OCI-LY7 (cell line): Measurements from ENCODE around the gene IRX4. TPM values are rescaled to one million over a fixed set of nuclear protein-coding genes. Genes with fewer than 3 reads are reported as not detected.
A peak's percentile ranks its signal among the peaks of the same experiment; 100 is the strongest.

ENCODE experiments used
- BruUV-seq: library from RNA; stranded (reverse); fragments of 400-500 nt; replicated peaks from 2 replicates; lab custom pipeline; 2021; lab: Mats Ljungman, UMichigan
- CTCF ChIA-PET: fragments of 300-600 bp; sonication (Branson Sonifier 250); formaldehyde crosslinking; loops from one replicate; lab custom pipeline; 2022; ENCODE audit warnings: antibody characterized with exemption; ENCODE audit not compliant: unreplicated experiment; lab: Charles Lee
- POLR2A ChIA-PET: fragments of 300-600 bp; sonication (Branson Sonifier 250); formaldehyde crosslinking; loops from one replicate; lab custom pipeline; 2022; ENCODE audit warnings: antibody characterized with exemption; lab: Charles Lee
- DNase-seq: peaks from one replicate; pipeline ENCODE4 v3.0.0-alpha.2; 2015; ENCODE audit warnings: low spot score
- H2AFZ ChIP-seq: fragments of 200-600 bp; sonication (generic), shearing (Covaris generic); 2 replicates; pipeline ENCODE4 v1.6.1; 2014; ENCODE audit warnings: mild to moderate bottlenecking, antibody characterized with exemption, low read length, moderate library complexity
- H3K27ac ChIP-seq: fragments of 200-600 bp; sonication (generic); 2 replicates; pipeline ENCODE4 v1.5.1; 2014; ENCODE audit warnings: mixed run types, low read depth, mild to moderate bottlenecking, moderate library complexity, low read length, inconsistent platforms; ENCODE audit not compliant: poor library complexity, severe bottlenecking
- H3K36me3 ChIP-seq: fragments of 200-600 bp; sonication (generic); 2 replicates; pipeline ENCODE4 v1.6.1; 2014; ENCODE audit warnings: mild to moderate bottlenecking, antibody characterized with exemption, low read length, moderate library complexity, mixed read lengths; ENCODE audit not compliant: insufficient read depth
- H3K4me1 ChIP-seq: fragments of 200-600 bp; sonication (generic); 2 replicates; pipeline ENCODE4 v1.5.1; 2014; ENCODE audit warnings: mild to moderate bottlenecking, low read length; ENCODE audit not compliant: insufficient read depth, poor library complexity, severe bottlenecking
- H3K4me2 ChIP-seq: fragments of 200-600 bp; sonication (generic); 2 replicates; pipeline ENCODE4 v1.6.1; 2014; ENCODE audit warnings: mild to moderate bottlenecking, low read length
- H3K4me3 ChIP-seq: fragments of 200-600 bp; sonication (generic); 2 replicates; pipeline ENCODE4 v1.5.1; 2014; ENCODE audit warnings: mild to moderate bottlenecking, low read depth, low read length; ENCODE audit not compliant: poor library complexity, severe bottlenecking
- H3K79me2 ChIP-seq: fragments of 200-600 bp; sonication (generic); 2 replicates; pipeline ENCODE4 v1.6.1; 2016; ENCODE audit warnings: low read depth, mild to moderate bottlenecking, low read length, moderate library complexity, mixed read lengths; ENCODE audit not compliant: insufficient read depth
- H3K9me2 ChIP-seq: fragments of 200-600 bp; sonication (generic); 2 replicates; pipeline ENCODE4 v1.6.1; 2016; ENCODE audit warnings: mild to moderate bottlenecking, low read length, mixed read lengths; ENCODE audit not compliant: insufficient read depth
- H3K9me3 ChIP-seq: fragments of 200-600 bp; sonication (generic); 2 replicates; pipeline ENCODE4 v1.6.1; 2014; ENCODE audit warnings: mild to moderate bottlenecking, mixed run types, low read length, mixed read lengths
- H4K20me1 ChIP-seq: fragments of 200-600 bp; sonication (generic); 2 replicates; pipeline ENCODE4 v1.6.1; 2014; ENCODE audit warnings: mild to moderate bottlenecking, antibody characterized with exemption, low read length, moderate library complexity, mixed read lengths; ENCODE audit not compliant: insufficient read depth
- CTCF ChIP-seq: fragments of 200-600 bp; sonication (generic); conservative IDR thresholded peaks from 2 replicates; pipeline ENCODE4 v1.5.1; 2014; ENCODE audit warnings: mild to moderate bottlenecking, antibody characterized with exemption, low read length, moderate library complexity, mixed read lengths
- EZH2phosphoT487 ChIP-seq: fragments of 200-600 bp; sonication (generic); IDR thresholded peaks from 2 replicates; pipeline ENCODE4 v1.6.1; 2018; ENCODE audit warnings: low read depth, borderline replicate concordance, mild to moderate bottlenecking, mixed run types, antibody characterized with exemption, low read length, moderate library complexity, mixed read lengths
- intact Hi-C: fragments of 100-400 bp; cut with micrococcal nuclease; formaldehyde crosslinking; loops from one replicate; pipeline ENCODE4 v1.10.0; 2022; ENCODE audit not compliant: unreplicated experiment
- total RNA-seq, 2 experiments: library from RNA; depleted of rRNA in 1 of 2; stranded (reverse); fragments of >200 nt in 1 of 2; shearing (Covaris generic) in 1 of 2; gene quantifications; 2 replicates each; pipeline ENCODE4 v1.2.3, GENCODE V29; 2014 to 2022

The IRX4 gene
- total RNA-seq, 2 experiments from 2014 or later: not detected

GRCh38 chr5:1896602-1897376 lies 14.1 kb upstream of the IRX4 start:
- Histone ChIP-seq H3K9me3 (no peaks in the 10 kb centered on the region), H3K4me2 (no peak overlapping the region), H3K4me1 (no peaks in the 10 kb centered on the region), H3K4me3 (no peak overlapping the region), H3K79me2 (no peaks in the 10 kb centered on the region), H4K20me1 (no peaks in the 10 kb centered on the region), H3K36me3 (no peaks in the 10 kb centered on the region), H3K27ac (no peak overlapping the region), H2AFZ (no peak overlapping the region), H3K9me2 (no peaks in the 10 kb centered on the region)
- BruUV-seq: no TSS peak
- TF ChIP-seq EZH2phosphoT487: no peak
- 0 out of 2 replicates have a peak, but pooled peaks have one; percentile 23 for TF ChIP-seq CTCF
- ChIA-PET POLR2A (no interaction called here), CTCF (no interaction called here)
- intact Hi-C loops: no loop called here
- no peak for DNase-seq

GRCh38 chr5:1895739-1896420 lies 13.2 kb upstream of the IRX4 start:
- Histone ChIP-seq H3K4me1 (no peaks in the 10 kb centered on the region), H3K4me2 (no peak overlapping the region), H3K9me2 (no peaks in the 10 kb centered on the region), H3K79me2 (no peaks in the 10 kb centered on the region), H4K20me1 (no peaks in the 10 kb centered on the region), H3K27ac (no peak overlapping the region), H3K36me3 (no peaks in the 10 kb centered on the region), H2AFZ (no peak overlapping the region), H3K9me3 (no peaks in the 10 kb centered on the region), H3K4me3 (no peak overlapping the region)
- no TSS peak for BruUV-seq
- ChIA-PET POLR2A (no interaction called here), CTCF (no interaction called here)
- intact Hi-C loops: no loop called here
- TF ChIP-seq CTCF (no peak), EZH2phosphoT487 (no peak)
- no peak for DNase-seq

GRCh38 chr5:1894243-1894642 lies 11.5 kb upstream of the IRX4 start:
- ChIA-PET POLR2A (no interaction called here), CTCF (no interaction called here)
- H3K9me2 ChIP-seq: no peaks in the 10 kb centered on the region
- no peaks in the 10 kb centered on the region for H3K36me3 ChIP-seq
- H3K79me2 ChIP-seq: no peaks in the 10 kb centered on the region
- intact Hi-C loops: no loop called here
- H3K4me3 ChIP-seq: no peak overlapping the region
- DNase-seq: no peak
- H4K20me1 ChIP-seq: no peaks in the 10 kb centered on the region
- no peak overlapping the region for H3K27ac ChIP-seq
- no TSS peak for BruUV-seq
- no peak overlapping the region for H2AFZ ChIP-seq
- H3K9me3 ChIP-seq: no peaks in the 10 kb centered on the region
- no peaks in the 10 kb centered on the region for H3K4me1 ChIP-seq
- no peak overlapping the region for H3K4me2 ChIP-seq
- TF ChIP-seq EZH2phosphoT487: no peak
- no peak for TF ChIP-seq CTCF
